ENCODE results near the gene PLEKHJ1.

Gene PLEKHJ1

DNA sequence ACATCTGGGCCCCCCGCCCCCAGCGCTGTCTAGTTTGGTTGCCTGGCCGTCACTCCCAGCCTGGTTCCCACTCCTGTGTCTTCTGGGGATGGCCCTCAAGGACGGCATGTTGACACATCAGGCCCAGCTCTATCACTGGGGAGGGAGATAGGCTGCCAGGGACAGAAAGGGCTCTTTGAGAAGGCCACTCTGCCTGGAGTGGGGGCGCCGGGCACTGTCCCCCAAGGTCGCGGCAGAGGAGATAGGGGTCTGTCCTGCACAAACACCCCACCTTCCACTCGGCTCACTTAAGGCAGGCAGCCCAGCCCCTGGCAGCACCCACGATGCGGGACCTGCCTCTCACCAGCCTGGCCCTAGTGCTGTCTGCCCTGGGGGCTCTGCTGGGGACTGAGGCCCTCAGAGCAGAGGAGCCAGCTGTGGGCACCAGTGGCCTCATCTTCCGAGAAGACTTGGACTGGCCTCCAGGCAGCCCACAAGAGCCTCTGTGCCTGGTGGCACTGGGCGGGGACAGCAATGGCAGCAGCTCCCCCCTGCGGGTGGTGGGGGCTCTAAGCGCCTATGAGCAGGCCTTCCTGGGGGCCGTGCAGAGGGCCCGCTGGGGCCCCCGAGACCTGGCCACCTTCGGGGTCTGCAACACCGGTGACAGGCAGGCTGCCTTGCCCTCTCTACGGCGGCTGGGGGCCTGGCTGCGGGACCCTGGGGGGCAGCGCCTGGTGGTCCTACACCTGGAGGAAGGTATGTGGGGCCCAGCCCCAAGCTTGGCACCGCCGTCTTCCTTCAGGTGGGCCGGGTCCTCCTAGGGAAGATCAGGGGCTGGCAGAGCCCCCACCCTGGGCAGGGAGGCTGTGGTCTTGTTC, 13.1 kb upstream of the PLEKHJ1 start, which contains the start of gene AMH:
AMH (plus strand) TSS at position 314 of the 857 bp plus-strand sequence; CDS start at position 324, 10 bp downstream.
- FAIRE-seq = no peak
- no peak for DNase-seq (ENCODE audit: insufficient read length, low spot score)
- TF ChIP-seq POLR2A (IDR thresholded peaks at IDR 0.05; ENCODE audit: low read depth, low read length) = no peak

DNA sequence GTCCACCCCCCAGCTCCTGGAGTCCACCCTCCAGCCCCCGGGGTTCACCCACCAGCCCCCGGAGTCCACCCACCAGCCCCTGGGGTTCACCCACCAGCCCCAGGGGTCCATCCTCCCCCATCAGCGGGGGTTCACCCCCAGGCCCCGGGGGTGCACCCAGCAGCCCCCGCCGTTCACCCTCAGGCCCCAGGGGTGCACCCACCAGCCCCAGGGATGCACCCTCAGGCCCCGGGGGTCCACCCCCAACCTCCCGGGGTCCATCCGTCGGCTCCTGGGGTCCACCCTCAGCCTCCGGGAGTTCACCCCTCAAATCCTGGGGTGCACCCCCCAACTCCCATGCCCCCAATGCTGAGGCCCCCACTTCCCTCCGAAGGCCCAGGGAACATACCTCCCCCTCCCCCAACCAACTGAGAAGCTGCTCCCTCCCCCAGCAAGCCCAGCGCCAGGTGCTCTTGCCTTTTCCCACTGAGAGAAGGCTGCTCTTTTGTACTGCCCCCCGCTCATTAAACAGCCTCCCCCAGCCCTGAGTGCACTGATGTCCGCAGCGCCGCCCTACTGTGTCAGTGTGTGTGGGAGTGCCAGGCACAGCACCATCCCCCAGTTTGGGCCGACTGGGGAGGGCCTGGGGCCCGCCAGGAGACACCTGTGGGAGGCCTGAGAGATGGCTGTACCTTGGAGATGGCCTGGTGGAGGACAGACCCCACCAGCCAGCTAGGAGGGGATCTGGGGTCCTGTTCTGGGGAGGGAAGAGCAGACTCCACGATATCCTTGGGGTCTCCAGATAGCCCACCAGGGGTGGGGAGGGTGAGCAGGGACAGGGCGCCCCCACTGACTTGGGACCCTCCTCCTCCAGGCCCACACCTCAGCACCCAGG, 12.2 kb upstream of the PLEKHJ1 start:
- no peak for DNase-seq (ENCODE audit: insufficient read length, low spot score)
- no peak for FAIRE-seq
- TF ChIP-seq POLR2A (IDR thresholded peaks at IDR 0.05; ENCODE audit: low read depth, low read length) = no peak

DNA sequence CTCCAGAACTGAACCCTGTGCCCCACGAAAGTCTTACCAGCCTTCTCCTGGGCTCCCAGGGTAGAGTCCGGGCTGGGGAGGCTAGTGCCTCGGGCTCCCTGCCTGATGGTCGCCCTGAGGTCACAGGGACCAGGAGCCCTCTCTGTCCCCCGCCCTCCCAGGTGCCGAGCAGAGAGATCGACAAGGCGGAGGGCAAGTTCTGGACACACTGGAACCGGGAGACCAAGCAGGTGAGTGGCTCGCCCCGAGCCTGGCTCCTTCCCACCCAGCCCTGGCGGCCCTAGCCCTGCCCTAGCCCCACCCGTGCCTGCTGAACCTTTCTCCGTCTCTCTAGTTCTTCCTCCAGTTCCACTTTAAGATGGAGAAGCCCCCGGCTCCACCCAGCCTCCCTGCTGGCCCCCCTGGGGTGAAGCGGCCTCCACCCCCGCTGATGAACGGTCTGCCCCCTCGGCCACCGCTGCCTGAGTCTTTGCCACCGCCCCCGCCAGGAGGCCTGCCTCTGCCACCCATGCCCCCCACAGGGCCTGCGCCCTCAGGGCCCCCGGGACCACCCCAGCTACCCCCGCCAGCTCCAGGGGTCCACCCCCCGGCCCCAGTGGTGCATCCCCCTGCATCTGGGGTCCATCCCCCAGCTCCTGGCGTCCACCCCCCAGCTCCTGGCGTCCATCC, 11.4 kb upstream of the PLEKHJ1 start:
- DNase-seq (ENCODE audit: insufficient read length, low spot score) (no peak), FAIRE-seq (no peak)
- TF ChIP-seq POLR2A (IDR thresholded peaks at IDR 0.05; ENCODE audit: low read depth, low read length) = no peak

DNA sequence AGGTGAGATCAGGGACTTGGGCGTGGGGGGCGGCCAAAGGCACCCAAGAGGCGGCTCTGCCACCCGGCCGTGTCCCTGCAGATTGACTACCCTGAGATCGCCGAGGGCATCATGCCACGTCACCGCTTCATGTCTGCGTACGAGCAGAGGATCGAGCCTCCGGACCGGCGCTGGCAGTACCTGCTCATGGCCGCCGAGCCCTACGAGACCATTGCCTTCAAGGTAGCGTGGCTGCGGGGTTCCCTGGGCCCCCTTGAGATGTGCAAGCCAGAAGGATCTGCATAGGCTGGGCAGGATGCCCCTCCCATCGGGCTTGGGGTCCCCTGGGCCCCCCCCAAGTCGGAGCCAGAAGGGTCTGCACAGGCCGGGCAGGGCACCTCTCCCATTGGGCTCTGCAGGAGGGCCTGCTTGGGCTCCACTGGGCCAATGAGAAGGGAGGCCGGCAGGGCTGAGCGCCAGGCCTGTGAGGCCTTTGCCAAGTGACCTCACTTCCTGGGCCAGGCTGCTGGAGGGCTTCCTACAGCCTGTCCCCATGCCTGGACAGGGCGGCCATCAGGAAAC, 10.8 kb upstream of the PLEKHJ1 start:
- FAIRE-seq = no peak
- no peak for TF ChIP-seq POLR2A (IDR thresholded peaks at IDR 0.05; ENCODE audit: low read depth, low read length)
- DNase-seq (ENCODE audit: insufficient read length, low spot score) = peak; percentile 90

DNA sequence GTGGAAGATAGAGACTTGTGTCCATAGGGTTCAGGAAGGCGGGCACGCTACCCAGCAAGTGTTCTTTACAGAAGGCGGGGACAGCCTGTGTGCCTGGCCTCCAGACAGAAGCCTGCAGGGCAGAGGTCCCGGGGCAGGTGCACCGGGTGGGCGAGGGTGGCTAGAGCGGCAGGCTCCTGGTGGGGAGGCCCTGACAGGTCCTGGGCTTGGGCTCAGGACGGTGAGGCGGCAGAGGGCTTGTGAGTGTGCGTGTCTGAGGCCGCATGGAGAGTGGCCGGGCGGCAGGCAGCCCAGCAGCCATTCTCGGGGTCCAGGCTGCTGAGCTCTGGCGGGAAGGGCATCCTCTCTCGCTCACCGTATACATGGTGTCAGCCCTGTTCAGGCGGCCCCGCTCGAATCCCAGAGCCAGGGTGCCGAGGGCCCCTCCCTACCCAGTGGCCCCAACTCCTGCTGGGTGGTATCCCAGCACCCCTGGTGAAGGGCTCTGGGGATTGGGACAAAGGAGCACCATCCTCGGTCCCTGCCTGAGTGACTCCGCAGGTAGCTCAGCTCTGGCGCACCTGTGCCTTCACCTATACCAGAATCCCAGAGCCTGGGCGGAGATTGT, 10.0 kb upstream of the PLEKHJ1 start:
- TF ChIP-seq POLR2A (IDR thresholded peaks at IDR 0.05; ENCODE audit: low read depth, low read length) = no peak
- DNase-seq (ENCODE audit: insufficient read length, low spot score) (no peak), FAIRE-seq (no peak)

DNA sequence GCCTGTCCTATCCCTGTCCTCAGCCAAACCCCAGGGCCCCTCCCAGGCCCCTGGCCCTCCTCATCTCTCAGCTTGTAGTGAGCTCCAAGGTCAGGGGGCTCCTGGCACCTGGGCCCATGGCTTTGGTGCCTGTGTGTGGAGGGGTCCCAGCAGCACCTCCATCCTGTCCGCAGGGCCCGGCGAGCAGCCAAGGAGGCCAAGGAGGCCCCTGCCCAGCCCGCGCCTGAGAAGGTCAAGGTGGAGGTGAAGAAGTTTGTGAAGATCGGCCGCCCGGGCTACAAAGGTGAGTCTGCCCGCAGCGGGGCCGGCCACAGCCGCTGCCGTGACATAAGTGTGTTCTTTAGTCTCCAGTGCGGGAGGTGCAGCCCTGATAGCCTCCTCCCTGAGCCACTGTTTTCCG, 9.1 kb upstream of the PLEKHJ1 start:
- FAIRE-seq (no peak), DNase-seq (ENCODE audit: insufficient read length, low spot score) (no peak)
- no peak for TF ChIP-seq POLR2A (IDR thresholded peaks at IDR 0.05; ENCODE audit: low read depth, low read length)

DNA sequence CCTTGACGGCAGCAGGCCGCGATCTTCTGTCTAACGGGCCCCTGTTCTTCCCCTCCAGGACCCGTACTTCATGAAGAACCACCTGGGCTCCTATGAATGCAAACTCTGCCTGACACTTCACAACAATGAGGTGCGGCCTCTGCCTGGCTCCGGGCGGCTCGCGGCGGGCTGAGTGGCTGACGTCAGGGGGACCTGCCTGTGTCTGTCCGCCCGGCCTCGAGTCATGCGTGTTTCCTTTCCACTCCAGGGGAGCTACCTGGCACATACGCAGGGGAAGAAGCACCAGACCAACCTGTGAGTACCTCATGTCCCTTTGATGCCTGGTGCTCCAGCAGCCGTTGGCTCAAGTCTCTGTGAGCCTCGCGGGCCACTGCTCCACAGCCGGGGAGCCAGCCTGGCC, 8.4 kb upstream of the PLEKHJ1 start:
- TF ChIP-seq POLR2A (IDR thresholded peaks at IDR 0.05; ENCODE audit: low read depth, low read length) = no peak
- DNase-seq (ENCODE audit: insufficient read length, low spot score) (no peak), FAIRE-seq (no peak)

DNA sequence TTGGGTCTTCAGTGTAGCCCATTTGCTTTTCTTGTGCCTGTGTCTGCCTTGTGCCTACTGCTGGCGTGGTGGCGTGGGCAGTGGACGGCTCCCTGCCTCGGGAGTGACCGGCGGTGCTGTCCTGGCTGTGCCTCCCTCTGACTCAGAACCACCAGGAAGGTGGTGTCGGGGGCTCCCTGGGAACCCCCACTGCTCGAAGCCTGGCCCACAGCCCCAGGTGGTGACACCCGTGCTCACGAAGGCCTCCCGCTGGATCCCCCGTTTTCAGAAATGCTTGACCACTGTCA, 7.9 kb upstream of the PLEKHJ1 start:
- FAIRE-seq = no peak
- no peak for TF ChIP-seq POLR2A (IDR thresholded peaks at IDR 0.05; ENCODE audit: low read depth, low read length)

DNA sequence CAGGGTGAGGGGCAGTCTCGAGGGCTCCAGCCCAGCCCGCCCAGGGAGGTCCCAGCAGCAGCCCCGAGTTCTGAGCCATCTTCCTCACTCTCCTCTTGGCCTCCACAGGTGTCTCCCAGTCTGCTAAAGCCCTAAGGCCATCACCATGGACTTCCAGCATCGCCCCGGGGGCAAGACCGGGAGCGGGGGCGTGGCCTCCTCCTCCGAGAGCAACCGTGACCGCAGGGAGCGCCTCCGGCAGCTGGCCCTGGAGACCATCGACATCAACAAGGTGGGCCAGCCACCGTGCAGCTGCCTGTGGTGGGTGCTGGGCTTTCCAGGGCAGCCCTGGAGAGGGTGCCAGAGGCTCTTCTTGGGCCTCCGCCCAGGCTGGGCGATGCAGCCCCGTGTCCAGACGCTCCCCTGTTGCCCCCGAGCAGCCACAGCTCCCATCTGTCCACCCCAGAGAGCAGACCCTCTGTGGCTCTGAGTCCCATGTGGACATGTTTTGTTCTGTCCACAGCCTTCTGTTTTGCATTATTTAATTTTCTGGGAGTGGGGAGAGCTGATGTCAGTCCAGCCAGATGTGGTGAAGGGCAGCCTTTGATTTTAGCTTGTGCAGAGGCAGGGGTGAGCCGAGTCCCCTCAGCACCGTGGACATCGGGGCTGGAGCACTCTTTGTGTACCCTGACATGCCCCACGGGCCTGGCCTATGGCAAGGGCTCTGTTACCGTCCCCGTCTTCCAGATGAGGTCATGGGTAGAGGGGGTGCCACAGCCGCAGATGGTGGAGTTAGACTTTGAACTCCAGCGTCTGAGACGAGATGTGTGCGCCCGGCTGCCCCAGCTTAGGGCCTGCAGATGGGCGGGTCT, 7.4 kb upstream of the PLEKHJ1 start:
- FAIRE-seq (no peak), DNase-seq (ENCODE audit: insufficient read length, low spot score) (no peak)
- no peak for TF ChIP-seq POLR2A (IDR thresholded peaks at IDR 0.05; ENCODE audit: low read depth, low read length)

More for the DNA sequence above, 7.9 kb upstream of the PLEKHJ1 start:
- no peak for DNase-seq (ENCODE audit: insufficient read length, low spot score)

DNA sequence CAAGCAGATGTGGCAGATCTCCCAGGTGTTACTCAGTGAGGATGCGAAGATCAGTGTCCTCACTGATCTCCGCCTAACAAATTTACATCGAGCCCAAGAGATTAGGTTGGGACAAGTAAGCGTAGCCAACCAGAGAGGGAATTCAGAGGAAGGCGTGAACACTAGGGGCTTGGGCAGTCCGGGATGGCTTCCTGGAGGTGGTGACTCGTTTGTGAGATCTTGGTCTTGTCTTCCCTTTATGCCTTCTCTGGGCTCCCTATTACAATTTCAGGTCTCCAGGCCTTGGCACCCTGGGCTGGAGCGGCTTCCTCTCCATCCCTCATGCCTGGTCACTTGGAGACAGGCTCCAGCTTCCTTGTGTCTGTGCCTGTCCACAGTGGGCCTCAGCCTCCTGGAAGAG, 6.7 kb upstream of the PLEKHJ1 start:
- FAIRE-seq (no peak), DNase-seq (ENCODE audit: insufficient read length, low spot score) (no peak)
- no peak for TF ChIP-seq POLR2A (IDR thresholded peaks at IDR 0.05; ENCODE audit: low read depth, low read length)

DNA sequence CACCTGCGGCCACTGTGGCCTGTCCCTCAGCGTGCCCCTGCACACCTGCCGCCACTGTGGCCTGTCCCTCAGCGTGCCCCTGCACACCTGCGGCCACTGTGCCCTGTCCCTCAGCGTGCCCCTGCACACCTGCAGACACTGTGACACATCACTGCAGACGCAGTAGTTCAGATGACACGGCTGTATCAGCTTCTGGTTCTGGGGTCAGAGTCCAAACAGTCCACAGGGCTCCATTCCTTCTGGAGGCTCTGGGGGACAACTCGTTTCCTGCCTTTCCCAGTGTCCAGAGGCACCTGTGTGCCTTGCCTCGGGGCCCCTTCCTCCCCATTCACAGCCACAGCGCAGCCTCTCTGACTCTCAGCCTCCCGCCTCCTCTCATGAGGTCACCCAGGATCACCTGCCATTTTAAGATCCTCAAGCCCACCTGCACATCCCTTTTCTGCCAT, 6.0 kb upstream of the PLEKHJ1 start:
- FAIRE-seq (no peak), DNase-seq (ENCODE audit: insufficient read length, low spot score) (no peak)
- no peak for TF ChIP-seq POLR2A (IDR thresholded peaks at IDR 0.05; ENCODE audit: low read depth, low read length)

DNA sequence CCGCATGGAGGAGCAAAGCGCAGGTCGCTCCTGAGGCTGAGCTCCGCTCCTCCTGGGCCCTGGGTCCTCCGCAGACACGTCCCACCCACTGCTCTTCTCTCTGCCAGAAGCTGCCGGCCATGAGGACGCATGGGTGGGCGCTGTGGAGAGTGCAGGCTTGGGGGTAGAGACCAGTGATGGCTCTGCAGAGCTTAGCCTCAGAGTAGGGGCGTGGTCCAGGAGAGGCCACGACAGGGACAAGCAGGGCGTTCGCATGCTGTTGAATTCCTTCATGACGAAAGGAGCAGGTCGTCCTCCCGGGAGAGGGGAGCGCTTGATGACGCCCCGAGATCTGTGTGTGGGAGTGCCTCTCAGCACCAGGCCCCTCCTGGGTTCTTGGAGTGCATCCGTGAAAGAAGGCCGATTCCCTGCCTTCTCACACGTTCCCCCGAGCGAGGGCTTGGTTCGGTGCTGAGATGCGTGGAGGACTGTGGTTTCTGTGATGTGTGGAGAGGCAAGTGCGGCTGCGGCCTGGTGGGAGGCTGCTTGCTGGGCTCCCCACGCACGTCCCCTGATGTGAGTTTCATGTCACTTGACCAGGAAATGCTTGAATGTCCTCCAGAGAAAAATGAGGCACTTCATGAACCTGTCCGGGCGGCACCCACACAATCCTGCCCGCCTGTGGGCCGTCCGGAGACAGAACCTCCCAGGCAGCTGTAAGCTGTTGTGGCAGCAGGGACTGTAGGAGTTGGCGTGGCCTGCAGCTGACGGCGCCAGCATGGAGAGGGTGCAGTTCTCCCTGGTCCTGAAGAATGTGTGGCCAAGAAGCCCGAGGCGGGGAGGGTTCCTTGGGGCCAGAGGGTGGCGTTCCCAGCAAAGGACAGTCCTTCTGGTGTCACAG, 5.0 kb upstream of the PLEKHJ1 start:
- DNase-seq (ENCODE audit: insufficient read length, low spot score) (no peak), FAIRE-seq (no peak)
- TF ChIP-seq POLR2A (IDR thresholded peaks at IDR 0.05; ENCODE audit: low read depth, low read length) = no peak

Measured in H54 (cell line).